ENCODE data around the gene TPRN.
A peak's percentile ranks its signal among the peaks of the same experiment; 100 is the strongest.

TPRN gene

DNA sequence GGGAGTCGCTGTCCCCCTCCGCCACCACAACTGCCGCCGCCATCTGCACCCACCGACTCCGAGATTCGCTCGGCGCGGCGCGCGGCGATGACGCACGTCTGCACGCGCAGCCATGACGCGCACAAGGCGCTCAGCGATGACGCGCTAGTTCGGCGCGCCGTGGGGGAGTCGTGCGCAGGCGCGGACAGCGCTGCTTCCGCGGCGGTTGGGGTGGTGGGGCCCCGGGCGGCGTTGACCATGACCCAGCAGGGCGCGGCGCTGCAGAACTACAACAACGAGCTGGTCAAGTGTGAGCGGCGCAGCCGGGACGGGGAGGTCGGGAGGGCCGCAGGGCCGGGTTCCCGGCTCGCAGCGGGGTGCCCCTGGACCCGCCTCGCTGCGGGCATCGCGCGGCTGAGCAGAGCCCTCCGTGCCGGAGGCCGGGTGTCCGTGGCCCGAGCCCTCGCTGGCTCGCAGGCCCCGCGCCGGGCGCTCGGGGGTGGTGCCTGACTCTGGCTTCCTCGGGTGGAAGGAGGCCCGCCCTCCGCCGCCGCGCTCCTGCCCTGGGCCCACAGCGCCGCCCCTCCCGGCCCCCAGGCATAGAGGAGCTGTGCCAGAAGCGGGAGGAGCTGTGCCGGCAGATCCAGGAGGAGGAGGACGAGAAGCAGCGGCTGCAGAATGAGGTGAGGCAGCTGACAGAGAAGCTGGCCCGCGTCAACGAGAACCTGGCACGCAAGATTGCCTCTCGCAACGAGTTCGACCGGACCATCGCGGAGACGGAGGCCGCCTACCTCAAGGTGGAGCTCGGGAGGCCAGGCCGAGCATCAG, 11.8 kb downstream of the TPRN start, which contains the start of the genes ANAPC2 and SSNA1:
Gene ANAPC2 (minus strand): TSS at position 71 of the 807 bp plus-strand sequence. CDS start 28 bp downstream, at position 43.
Gene SSNA1 (plus strand): TSS at position 187 of the 807 bp plus-strand sequence. CDS start 51 bp downstream, at position 238.
- peak; percentile 87 for DNase-seq (ENCODE audit: low read depth)

DNA sequence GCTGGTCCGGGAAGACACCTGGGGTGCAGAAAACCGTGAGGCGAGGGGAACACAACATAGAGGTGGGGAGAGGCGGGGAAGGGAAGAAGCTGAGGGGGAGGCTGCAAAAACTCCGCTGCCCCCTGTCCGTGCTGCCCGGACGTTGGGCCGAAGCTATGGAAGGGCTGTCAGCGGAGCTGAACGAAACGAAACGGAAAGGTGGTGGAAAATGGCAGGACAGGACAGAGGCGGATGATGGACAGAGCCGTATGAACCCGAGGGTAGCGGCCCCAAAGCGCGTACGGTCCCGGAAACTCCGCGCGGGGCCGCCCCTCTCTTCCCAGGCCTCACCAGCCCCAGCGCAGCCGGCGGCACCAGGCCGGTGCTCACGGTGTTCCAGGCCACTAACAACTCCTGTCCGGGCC, 12.5 kb downstream of the TPRN start:
- no peak for DNase-seq (ENCODE audit: low read depth)

DNA sequence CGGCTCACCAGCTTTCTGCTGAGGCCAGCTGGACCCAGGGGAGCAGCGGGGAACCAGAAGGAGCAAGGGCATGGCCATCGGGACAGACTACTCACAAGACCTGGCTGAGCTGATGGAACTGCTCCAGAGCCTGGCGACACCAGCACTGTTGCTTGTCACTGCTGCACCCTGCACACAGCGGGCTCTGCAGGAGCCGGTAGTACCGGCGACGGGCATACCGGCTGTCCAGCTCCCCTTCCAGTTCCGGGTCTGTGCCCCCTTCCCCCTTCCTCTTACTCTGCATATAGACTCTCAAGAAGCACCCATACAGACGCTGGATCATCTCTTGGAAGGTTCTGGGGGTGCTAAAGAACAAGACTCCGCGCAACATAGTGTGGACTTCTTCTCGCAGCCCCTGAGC, 13.2 kb downstream of the TPRN start:
- no peak for DNase-seq (ENCODE audit: low read depth)

DNA sequence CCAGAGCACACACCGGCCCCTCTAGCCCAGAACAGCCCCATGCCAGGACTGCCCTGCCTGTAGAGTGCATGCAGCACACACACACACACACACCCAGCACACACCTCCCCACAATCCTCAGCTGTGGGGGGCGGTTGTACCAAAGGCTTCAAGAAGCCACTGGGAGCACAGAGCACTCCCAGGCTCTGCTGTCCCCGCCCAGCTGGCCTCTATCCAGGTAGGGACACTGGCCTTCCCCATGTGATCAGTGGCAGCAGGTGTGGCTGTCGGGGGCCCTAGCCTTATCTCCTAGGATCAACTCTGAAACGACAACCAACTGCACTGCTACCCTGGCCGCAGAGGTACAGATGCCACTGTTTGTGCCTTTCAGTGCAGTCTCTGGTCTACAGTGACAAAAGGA, 14.2 kb downstream of the TPRN start:
- DNase-seq (ENCODE audit: low read depth) = no peak

DNA sequence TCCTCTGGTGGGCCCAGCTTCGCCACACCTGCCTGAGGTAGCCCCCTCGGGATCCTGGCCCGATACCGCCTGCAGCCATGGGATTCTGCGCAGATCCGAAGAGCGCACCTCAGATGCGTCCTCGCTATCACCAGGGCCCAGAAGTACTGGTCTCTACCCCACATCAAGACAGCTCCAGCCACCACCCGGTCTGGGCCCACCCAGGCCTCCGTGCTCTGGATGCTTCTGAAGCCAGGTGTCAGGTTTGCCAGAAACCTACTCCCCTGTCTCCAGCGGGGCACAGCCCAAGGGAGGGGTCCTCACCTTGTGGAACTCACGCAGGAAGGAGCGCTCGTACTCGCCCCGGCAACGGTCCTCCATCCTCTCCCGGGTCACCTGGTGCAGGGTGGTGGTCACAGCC, 14.6 kb downstream of the TPRN start:
- no peak for DNase-seq (ENCODE audit: low read depth)

DNA sequence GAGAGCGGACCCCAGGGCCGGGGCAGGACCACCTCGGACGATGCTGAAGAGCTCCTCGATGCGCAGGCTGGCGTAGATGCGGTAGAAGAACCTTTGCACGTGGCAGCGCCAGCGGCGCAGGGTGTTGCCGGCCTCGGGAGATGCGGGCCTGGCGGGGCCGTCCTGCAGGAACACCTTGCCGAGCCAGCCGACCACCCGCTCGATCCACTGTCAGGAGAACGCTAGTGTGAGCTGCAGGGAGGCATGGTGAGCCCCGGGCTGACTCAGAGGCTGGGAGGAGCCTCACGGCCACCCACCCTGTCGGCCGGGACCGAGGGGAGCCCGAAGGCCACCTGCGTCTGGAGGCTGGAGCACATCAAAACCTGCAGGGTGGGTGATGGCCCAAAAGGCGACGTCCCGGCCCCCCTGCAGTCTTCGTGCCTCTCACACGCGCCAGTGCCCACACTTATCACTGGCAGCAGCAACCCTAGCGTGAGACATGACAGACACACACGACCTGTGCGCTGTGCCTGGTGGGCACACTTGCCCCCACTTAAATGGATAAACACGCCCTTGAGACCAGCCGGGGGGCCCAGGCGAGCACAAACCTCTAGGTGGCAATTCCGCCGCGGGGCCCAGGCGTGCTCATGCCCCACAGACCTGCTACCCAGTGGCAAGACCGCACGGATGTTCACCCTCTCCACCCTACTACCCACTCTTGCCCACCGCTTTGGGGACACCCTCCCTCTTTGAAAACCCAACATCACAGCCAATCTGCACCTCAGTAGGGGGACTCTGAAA, 15.5 kb downstream of the TPRN start:
- DNase-seq (ENCODE audit: low read depth) = no peak

DNA sequence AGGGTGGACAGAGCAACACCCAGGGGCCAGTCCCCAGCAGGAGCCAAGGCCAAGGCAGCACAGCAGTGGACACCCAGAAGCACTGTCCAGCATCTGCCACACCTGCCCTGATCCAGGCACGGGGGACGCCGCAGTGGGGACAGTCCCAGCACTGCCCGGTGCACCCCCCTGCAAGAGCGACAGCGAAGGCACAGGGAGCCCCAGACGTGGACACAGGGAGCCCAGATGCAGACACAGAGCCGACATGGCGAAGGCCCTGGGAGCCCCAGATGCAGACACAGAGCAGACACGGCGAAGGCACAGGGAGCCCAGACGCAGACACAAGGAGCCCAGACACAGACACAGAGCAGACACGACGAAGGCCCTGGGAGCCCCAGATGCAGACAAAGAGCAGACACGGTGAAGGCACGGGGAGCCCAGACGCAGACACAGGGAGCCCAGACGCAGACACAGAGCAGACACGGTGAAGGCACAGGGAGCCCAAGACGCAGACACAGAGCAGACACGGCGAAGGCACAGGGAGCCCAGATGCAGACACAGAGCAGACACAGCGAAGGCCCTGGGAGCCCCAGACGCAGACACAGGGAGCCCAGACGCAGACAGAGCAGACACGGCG, 16.5 kb downstream of the TPRN start:
- no peak for DNase-seq (ENCODE audit: low read depth)

DNA sequence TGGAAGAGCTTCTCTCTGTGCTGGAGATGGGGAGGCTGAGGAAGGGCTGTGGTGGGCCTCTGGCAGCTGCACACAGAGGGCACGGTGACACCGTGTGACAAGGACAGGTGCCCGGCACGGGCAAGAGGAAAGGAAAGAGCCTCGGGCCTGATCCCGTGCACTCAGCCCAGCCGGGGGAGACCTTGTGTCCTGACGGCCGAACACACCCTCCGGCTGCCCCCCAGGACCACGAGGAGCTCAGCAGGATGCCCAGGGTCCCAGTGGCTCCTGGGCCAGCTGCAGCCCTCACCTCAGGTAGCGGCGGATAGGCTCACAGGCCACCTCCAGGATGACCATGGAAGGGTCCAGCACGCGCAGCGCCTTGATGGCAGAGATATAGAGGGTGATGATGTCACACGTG, 17.7 kb downstream of the TPRN start:
- DNase-seq (ENCODE audit: low read depth) = no peak

DNA sequence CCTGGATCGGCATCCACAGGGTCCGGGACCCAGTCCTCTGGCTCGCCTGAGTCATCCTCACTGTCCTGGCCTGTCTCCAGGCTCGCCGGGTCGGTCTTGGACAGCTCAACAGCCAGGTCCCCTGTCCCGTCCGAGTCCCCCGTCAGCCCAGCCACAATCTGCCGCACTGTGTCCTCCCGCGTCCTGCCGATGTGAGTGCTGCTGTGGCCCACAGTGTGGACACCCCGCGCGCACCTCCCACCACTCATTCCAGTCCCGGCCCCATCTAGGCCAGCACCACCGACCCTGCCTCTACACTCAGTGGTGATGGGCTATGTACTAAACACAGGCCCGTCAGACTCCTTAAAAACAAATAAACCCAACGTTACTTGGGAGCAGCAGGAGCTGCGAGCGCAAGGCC, 18.9 kb downstream of the TPRN start:
- no peak for DNase-seq (ENCODE audit: low read depth)

DNA sequence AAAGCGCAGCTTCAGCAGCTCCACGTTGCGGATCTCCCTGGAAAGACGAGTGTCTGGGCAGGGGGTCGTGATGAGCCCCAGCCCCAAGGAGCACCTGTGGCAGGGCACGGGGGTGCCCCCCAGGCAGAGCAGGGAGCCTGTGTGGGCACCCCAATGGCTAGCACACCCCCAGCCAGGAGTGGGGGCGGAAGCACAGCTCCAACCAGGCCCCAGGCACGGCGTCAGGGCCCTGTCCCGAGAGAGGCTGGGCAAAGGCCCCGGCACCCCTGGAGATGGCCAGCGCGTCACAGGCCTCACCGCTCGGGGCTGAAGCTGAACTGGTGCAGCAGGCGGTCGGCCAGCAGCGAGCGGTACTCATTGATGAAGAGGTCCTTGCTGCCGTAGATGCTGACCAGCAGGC, 20.1 kb downstream of the TPRN start:
- no peak for DNase-seq (ENCODE audit: low read depth)

DNA sequence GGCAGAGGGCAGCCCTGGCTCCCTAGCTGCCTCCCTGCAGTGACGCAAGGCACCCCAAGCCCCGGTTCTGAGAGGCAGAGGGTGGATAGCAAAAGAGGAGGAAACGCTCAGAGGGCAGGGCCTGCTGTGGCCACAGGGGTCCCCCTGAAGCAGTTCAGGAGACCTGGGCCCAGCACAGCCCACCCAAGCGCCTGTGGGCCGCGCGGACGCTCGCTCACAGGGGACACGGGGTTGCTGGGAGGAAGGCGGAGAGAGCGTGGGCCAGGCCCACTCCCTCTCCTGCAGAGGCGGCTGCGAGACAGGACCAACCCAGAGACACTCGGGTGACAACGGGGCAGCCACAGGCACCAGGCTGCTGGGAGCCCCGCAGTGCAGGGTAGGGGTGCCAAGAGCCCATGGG, 20.8 kb downstream of the TPRN start:
- no peak for DNase-seq (ENCODE audit: low read depth)

DNA sequence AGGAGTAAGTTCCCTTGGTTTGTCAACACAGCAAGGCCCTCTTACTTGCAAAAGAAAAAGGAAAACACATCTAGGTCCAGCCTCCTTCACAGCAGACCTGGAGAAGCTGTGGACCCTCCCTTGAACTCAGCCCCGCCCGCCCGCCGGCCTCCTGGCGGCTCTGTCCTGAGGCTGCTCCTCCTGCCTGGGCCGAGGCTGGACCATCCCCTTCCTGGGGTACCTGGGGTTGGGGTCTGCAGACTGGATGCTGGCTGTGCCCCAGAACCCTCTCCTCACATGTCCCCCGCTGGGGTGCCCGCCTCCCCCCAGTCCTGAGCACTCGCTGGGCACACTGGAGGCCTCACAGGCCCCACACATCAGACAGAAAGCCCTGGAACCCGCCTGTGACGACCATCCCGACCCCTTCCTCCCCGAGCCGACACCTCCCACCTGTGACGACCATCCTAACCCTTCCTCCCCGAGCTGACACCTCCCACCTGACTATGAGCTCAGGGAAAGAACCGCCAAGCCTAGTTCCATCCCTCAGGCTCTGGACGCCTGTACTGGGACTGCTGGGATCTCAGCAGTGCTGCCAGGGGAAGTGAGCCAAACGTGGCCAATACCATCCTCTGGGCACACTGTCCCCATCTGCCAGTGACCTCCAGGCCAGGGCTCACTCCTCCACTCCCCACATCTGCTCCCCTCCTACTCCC, 21.5 kb downstream of the TPRN start:
- DNase-seq (ENCODE audit: low read depth) = no peak

DNA sequence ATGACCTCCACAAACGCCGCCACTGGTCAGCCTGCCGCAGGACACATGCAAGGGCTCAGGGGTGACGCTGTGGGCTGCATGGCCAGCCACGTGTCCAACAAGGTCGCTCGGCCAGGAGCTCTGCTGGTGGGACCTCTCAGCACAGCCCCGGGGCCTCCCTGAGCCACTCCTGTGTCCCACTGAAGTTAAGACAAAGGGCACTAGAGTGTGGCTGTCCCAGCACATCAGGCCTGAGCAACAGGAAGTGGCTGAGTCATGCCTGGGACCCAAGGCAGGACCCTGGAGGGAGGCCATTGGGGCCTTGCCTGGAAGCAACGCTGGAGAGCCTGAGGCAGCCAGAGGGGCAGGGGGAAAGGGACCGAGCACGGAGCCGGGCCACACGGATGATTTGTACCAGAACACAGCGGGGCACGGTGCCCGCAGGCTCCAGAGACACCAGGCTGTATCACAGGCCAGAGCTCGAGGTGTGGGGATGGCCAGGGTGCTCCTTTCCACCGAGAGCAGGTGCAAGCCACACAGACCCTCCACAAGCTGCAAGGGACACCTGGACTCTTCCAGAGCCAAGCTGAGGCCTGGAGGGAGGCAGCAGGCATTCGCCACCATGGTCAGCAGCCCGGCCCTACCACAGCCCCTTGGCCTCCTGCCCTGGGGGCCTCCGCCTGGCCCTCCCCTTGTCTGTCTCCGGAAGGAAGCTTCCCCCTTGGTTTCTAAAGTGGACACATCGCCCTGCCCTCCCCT, 22.2 kb downstream of the TPRN start:
- no peak for DNase-seq (ENCODE audit: low read depth)

DNA sequence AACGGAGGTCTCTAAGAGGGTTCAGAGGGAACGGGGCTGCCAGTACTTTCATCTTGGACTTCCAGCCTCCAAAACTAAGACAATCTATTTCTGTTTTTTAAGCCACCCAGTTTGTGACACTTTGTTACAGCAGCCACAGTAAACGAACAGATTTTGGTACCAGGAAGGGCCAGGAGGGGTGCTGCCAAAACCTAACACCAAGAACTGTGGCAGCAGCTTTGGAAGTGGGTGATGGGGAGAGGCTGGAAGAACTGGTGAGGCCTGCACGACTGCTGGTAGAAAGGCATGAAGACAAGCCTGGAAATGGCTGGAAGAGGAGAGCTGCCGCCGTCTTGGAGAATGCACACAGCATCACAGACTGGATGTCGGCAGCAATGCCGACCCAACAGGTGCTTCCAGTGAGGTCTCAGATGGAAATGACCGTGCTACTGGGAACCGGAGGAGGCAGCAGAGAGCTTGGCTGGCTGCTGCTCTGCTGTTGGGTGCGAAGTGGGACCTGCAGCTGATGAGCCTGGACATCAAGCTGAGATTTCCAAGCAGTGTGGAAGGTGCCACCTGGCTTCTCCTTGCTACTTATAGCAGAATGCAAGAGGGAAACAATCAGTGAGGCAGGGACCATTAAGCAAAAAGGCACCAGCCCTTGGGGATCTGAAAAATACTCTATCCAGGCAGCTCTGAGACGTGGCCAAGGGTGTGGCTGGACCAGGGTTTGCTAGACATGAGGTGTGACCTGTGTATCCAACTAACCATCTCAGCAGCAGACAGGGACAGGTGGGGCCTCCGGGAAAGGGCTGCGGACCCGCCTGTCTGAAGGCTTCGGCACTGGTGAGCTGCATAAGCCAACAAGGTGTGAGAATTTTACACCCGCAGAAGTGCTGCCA, 24.0 kb downstream of the TPRN start:
- DNase-seq (ENCODE audit: low read depth) = no peak

DNA sequence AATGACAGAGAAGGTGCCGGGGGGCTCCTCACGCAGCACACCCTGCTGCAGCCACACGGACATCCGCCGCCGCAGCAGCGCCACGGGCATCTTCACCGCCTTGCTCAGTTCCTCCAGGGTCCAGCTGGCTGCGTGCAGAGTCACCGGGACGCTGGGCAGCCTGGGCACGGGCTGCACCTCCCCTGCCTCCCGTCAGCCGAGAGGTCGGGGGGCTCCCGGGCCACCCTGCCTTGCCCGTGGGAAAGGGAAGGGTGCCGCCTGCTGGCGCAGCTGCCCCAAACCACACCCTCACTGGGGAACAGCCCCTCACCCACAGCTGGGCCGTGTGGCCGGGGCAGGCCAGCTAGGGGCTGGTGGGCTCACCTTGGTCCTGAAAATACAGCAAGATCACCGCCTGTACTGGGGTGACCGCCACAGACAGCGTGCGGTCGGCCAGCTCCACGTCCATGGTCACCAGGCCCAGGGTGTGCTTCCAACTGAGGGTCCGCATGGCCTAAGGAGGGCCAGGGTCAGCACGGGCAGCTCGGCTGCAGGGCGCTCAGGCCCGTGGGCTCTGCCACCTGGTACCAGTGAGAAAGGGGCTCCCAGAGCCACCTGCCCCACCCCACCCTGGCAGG, 25.1 kb downstream of the TPRN start:
- DNase-seq (ENCODE audit: low read depth) = no peak

DNA sequence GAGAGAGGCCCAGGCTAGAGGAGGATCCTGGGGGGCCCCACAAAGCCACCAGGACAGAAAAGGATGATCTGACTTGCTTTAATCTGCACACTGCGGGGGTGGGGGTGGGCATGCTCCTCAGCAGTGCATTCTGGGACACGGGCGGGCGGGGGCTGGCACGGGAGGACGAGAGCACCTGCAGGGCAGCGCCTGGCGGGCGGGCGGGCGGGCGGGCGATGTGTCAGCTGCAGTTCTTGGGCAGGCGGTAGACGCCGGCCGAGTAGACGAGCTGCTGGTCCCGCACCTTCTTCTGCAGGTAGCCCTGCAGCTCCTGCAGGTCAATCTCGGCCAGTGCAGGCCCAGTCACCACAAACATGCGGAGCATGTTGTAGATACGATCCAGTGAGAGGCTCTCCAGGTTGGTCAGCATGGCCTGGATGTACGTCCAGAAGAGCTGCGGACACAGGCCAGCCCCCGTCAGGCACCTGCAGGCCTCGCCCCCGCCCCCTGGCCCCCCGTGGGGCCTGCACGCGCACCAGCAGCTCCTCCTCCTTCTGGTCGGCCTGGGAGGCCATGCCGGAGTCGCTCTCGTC, 25.7 kb downstream of the TPRN start:
- DNase-seq (ENCODE audit: low read depth) = no peak

DNA sequence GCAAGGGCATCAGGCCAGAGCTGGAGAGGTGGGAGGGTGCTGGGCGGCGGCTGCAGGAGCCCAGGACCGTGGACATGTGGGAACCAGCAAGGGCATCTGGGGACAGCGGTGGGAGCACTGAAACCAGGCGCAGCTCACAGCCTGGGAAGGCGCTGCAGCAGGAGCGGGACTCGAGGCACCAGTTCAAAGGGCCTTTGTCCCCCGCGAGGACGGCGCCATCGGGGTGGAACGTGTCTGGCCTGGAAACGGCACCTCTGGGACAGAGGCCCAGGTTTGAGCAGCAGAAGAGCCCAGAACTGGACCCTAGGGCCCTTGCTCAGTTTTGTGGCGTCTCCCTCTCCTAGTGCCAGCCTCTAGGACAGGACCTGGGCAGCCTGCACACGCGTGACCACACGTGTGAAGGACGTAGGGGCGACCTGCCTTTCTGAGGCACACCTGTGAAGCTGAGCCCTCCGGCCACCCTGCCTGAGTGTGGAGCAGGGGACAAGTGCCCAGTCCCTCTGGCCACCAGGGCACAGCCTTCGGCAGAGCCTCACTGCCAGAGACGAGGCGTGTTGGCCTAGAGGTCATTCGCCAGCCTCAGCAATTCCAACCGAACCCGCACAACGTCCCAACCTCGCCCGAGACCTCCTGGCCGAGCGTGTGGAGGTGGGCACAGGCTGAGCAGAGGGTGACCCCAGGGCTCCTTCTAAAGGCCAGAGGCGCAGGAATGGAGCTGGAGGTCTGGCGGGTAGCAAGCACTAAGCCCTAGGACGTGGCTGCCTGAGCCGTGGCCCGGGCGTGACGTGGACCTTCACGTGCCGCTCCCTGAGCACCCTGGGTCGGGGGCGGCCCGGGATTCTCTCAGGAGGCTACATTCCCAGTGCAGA, 26.5 kb downstream of the TPRN start:
- no peak for DNase-seq (ENCODE audit: low read depth)

DNA sequence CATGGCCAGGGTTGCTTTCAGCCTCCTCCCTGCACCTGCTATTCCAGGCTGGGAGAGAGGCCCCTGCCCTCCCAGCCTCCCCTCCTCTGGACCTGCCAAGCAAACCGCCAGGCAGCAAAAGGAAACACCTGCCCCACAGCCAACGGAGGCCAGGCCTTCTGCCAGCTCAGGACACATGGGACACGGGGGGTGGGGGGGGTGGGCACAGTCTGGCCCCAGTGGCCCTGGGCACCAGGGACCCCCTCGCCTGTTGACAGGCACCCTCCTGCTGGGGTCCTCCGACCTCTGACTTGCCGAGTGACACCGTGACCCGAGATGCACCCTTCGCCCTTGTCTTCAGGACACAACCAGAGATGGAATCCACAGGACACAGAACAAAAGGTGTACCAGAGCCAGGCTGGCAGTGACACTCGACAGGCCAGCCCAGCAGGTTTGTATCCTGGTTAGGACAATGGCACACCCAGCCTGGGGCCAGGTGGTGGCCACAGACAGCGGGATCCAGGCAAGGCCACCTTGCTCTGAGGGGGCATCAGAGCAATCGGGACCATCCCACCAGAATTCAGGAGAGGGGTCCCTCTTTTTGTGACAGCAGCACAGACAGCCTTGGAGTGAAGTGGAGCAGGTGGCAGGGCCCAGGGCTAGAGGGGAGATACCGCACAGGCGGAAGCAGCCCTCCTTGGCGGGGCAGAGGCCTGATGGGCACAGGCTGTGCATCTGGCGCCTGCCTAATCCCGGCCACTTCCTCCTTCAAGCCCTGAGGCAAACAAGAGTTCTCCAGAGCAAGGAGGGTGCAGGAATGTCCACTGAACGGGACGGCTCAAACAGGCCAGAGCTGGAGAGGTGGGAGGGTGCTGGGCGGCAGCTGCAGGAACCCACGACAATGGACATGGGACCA, 27.4 kb downstream of the TPRN start:
- DNase-seq (ENCODE audit: low read depth) = no peak
